HepG2 (cell line): Measurements from ENCODE around the gene HDAC4. TPM values are rescaled to one million over a fixed set of nuclear protein-coding genes. Genes with fewer than 3 reads are reported as not detected.

ENCODE experiments used
- CEBPB ChIP-seq: IDR thresholded peaks from 2 replicates; pipeline ENCODE4 v1.6.1; 2011; ENCODE audit warnings: low read depth, low read length, improper control_type of control experiment, borderline replicate concordance
- DZIP1 ChIP-seq: sonication (generic); formaldehyde crosslinking; IDR thresholded peaks from 2 replicates; pipeline ENCODE4 v1.5.0; 2020; ENCODE audit warnings: mild to moderate bottlenecking, missing genetic modification reagents
- IRF9 ChIP-seq: sonication (generic); formaldehyde crosslinking; IDR thresholded peaks from 2 replicates; pipeline ENCODE4 v1.8.0; 2022; ENCODE audit warnings: missing genetic modification reagents, mild to moderate bottlenecking, borderline replicate concordance
- MED1 ChIP-seq: sonication (generic); formaldehyde crosslinking; IDR thresholded peaks from 2 replicates; pipeline ENCODE4 v1.4.0; 2020; ENCODE audit warnings: missing genetic modification reagents
- NFKB2 ChIP-seq: sonication (generic); formaldehyde crosslinking; IDR thresholded peaks from 2 replicates; pipeline ENCODE4 v1.4.0; 2020; ENCODE audit warnings: missing genetic modification reagents, borderline replicate concordance
- SAFB2 ChIP-seq: sonication (generic); formaldehyde crosslinking; IDR thresholded peaks from 2 replicates; pipeline ENCODE4 v1.5.1; 2020; ENCODE audit warnings: missing genetic modification reagents, low read depth, mild to moderate bottlenecking, borderline replicate concordance
- TCF7L2 ChIP-seq: IDR thresholded peaks from 2 replicates; pipeline ENCODE4 v1.6.1; 2011; ENCODE audit warnings: mild to moderate bottlenecking, low read depth, low read length, moderate library complexity
- XRCC5 ChIP-seq: fragments of 200-400 bp; formaldehyde crosslinking; optimal IDR thresholded peaks from 2 replicates; pipeline ENCODE3; 2017; ENCODE audit warnings: mild to moderate bottlenecking, low read length
- ZNF121 ChIP-seq: sonication (generic); formaldehyde crosslinking; IDR thresholded peaks from 2 replicates; pipeline ENCODE4 v1.5.0; 2020; ENCODE audit warnings: mild to moderate bottlenecking, missing genetic modification reagents
- ZNF564 ChIP-seq: sonication (generic); formaldehyde crosslinking; IDR thresholded peaks from 2 replicates; pipeline ENCODE4 v1.8.1; 2023; ENCODE audit warnings: mild to moderate bottlenecking, missing genetic modification reagents
- ZNF749 ChIP-seq: sonication (generic); formaldehyde crosslinking; IDR thresholded peaks from 2 replicates; pipeline ENCODE4 v1.8.0; 2022; ENCODE audit warnings: mild to moderate bottlenecking, missing genetic modification reagents, moderate library complexity, borderline replicate concordance
- polyA plus RNA-seq, 8 experiments: library from polyadenylated mRNA; depleted of rRNA in 3 of 8; stranded (reverse) in 7 of 8; unstranded in 1 of 8; fragments of >200 nt; fragmentation: Illumina TruSeq in 4 of 8; extraction: Trizol in 4 of 8; gene quantifications; 2 replicates each; pipeline versions ENCODE4 v1.2.1 to v1.2.3, GENCODE V29; 2011 to 2016; ENCODE audit warnings: low read depth in 4 of 8, missing spikeins in 1 of 8, mixed read lengths in 1 of 8; ENCODE audit not compliant: insufficient read depth in 1 of 8
- total RNA-seq, 5 experiments: library from RNA; depleted of rRNA; stranded (reverse); fragments of >200 nt; fragmentation: Illumina TruSeq; extraction: Trizol; gene quantifications; 2 replicates each; pipeline ENCODE4 v1.2.3, GENCODE V29; 2016; ENCODE audit warnings: low read depth in 1 of 5
- TF ChIP-seq, protein P1 (sequence below), 2 experiments: sonication (generic) in 1 of 2; formaldehyde crosslinking in 1 of 2; IDR thresholded peaks; 2 replicates each; pipeline versions ENCODE4 v1.6.1 to v1.9.0; 2014 to 2022; ENCODE audit warnings: antibody characterized with exemption in 1 of 2, borderline replicate concordance in 1 of 2, inconsistent platforms in 1 of 2, low read depth in 1 of 2, missing genetic modification reagents in 1 of 2
- TF ChIP-seq, protein P2 (sequence below): sonication (generic); formaldehyde crosslinking; IDR thresholded peaks from 2 replicates; pipeline ENCODE4 v1.4.0; 2020; ENCODE audit warnings: low read depth, missing genetic modification reagents

The HDAC4 gene
- total and polyA plus RNA-seq, 2 of the 13 experiments (the other 11 are each of a cell fraction or from before 2014, with no cell fraction given), result 10.1 to 11.5 TPM

- peak; percentile 36; the same call in 1 of the 2 replicates for TF ChIP-seq IRF9
- TF ChIP-seq MED1 (CRISPR knock-in tag), result 0 out of 2 replicates have a peak, but pooled peaks have one; percentile 18
- peak; percentile 65; the same call in 1 of the 2 replicates for TF ChIP-seq ZNF749
- TF ChIP-seq NFKB2 (CRISPR knock-in tag), result no peak
- no peak for TF ChIP-seq TCF7L2
- TF ChIP-seq XRCC5, result peak; percentile 30
- TF ChIP-seq SAFB2 (CRISPR knock-in tag), result no peak
- TF ChIP-seq, protein P1, sequence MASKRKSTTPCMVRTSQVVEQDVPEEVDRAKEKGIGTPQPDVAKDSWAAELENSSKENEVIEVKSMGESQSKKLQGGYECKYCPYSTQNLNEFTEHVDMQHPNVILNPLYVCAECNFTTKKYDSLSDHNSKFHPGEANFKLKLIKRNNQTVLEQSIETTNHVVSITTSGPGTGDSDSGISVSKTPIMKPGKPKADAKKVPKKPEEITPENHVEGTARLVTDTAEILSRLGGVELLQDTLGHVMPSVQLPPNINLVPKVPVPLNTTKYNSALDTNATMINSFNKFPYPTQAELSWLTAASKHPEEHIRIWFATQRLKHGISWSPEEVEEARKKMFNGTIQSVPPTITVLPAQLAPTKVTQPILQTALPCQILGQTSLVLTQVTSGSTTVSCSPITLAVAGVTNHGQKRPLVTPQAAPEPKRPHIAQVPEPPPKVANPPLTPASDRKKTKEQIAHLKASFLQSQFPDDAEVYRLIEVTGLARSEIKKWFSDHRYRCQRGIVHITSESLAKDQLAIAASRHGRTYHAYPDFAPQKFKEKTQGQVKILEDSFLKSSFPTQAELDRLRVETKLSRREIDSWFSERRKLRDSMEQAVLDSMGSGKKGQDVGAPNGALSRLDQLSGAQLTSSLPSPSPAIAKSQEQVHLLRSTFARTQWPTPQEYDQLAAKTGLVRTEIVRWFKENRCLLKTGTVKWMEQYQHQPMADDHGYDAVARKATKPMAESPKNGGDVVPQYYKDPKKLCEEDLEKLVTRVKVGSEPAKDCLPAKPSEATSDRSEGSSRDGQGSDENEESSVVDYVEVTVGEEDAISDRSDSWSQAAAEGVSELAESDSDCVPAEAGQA (IDR thresholded peaks at IDR 0.05; ENCODE audit: low read depth), result 0 out of 2 replicates have a peak, but pooled peaks have one; percentile 40
- TF ChIP-seq, protein P1 (CRISPR knock-in tag; IDR thresholded peaks at IDR 0.05; ENCODE audit: borderline replicate concordance), result no peak
- no peak for TF ChIP-seq ZNF121 (CRISPR knock-in tag)
- TF ChIP-seq, protein P2, sequence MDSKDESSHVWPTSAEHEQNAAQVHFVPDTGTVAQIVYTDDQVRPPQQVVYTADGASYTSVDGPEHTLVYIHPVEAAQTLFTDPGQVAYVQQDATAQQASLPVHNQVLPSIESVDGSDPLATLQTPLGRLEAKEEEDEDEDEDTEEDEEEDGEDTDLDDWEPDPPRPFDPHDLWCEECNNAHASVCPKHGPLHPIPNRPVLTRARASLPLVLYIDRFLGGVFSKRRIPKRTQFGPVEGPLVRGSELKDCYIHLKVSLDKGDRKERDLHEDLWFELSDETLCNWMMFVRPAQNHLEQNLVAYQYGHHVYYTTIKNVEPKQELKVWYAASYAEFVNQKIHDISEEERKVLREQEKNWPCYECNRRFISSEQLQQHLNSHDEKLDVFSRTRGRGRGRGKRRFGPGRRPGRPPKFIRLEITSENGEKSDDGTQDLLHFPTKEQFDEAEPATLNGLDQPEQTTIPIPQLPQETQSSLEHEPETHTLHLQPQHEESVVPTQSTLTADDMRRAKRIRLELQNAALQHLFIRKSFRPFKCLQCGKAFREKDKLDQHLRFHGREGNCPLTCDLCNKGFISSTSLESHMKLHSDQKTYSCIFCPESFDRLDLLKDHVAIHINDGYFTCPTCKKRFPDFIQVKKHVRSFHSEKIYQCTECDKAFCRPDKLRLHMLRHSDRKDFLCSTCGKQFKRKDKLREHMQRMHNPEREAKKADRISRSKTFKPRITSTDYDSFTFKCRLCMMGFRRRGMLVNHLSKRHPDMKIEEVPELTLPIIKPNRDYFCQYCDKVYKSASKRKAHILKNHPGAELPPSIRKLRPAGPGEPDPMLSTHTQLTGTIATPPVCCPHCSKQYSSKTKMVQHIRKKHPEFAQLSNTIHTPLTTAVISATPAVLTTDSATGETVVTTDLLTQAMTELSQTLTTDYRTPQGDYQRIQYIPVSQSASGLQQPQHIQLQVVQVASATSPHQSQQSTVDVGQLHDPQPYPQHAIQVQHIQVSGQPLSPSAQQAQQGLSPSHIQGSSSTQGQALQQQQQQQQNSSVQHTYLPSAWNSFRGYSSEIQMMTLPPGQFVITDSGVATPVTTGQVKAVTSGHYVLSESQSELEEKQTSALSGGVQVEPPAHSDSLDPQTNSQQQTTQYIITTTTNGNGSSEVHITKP, result no peak
- peak; percentile 82 for TF ChIP-seq CEBPB
- TF ChIP-seq ZNF564 (CRISPR knock-in tag), result no peak
- no peak for TF ChIP-seq DZIP1
Measured at GRCh38 chr2:239049421-239050251, 351.2 kb downstream of the HDAC4 start (continued).
